ENCODE results near the gene TIAM1. TPM values are rescaled to one million over a fixed set of nuclear protein-coding genes. Genes with fewer than 3 reads are reported as not detected.

The TIAM1 gene
- total and polyA plus RNA-seq, 9 donors, result 8.7 to 21.3 (median 12.4) TPM

- no peak for DNase-seq
- 45% methylated on average over 4 of the region's 8 CpGs for WGBS (ENCODE audit: insufficient coverage)
- H3K9me3 ChIP-seq (replicated peaks; ENCODE audit: control insufficient read depth, low read depth, low read length), result no peaks in the 10 kb centered on the region
- H3K27me3 ChIP-seq (ENCODE audit: control insufficient read depth, insufficient read depth, low read length), result peaks cover 2% of the 10 kb centered on the region
- no peak overlapping the region for H3K27ac ChIP-seq (ENCODE audit: low read length)
- no peak overlapping the region for H3K4me3 ChIP-seq (ENCODE audit: low read length)
- H3K36me3 ChIP-seq (ENCODE audit: control insufficient read depth, insufficient read depth, low read length), result no peaks in the 10 kb centered on the region
- H3K4me1 ChIP-seq (ENCODE audit: control insufficient read depth, insufficient read depth, low read length), result peaks cover 18% of the 10 kb centered on the region
Observed at GRCh38 chr21:31261759-31262158, 82.3 kb downstream of the TIAM1 start.

- WGBS (ENCODE audit: insufficient coverage), result no CpG with 5 or more reads among the region's 4 CpGs
- DNase-seq, result no peak
- Histone ChIP-seq H3K4me3 (ENCODE audit: low read length) (no peak overlapping the region), H3K36me3 (ENCODE audit: control insufficient read depth, insufficient read depth, low read length) (no peaks in the 10 kb centered on the region), H3K4me1 (ENCODE audit: control insufficient read depth, insufficient read depth, low read length) (peaks cover 11% of the 10 kb centered on the region), H3K27ac (ENCODE audit: low read length) (no peak overlapping the region), H3K27me3 (ENCODE audit: control insufficient read depth, insufficient read depth, low read length) (peaks cover 2% of the 10 kb centered on the region), H3K9me3 (replicated peaks; ENCODE audit: control insufficient read depth, low read depth, low read length) (no peaks in the 10 kb centered on the region)
Observed at GRCh38 chr21:31260790-31261189, 83.3 kb downstream of the TIAM1 start.

GRCh38 chr21:31258073-31258472, 86.0 kb downstream of the TIAM1 start:
- Histone ChIP-seq H3K4me1 (ENCODE audit: control insufficient read depth, insufficient read depth, low read length) (peaks cover 16% of the 10 kb centered on the region), H3K9me3 (replicated peaks; ENCODE audit: control insufficient read depth, low read depth, low read length) (no peaks in the 10 kb centered on the region), H3K4me3 (ENCODE audit: low read length) (no peak overlapping the region), H3K27me3 (ENCODE audit: control insufficient read depth, insufficient read depth, low read length) (no peaks in the 10 kb centered on the region), H3K36me3 (ENCODE audit: control insufficient read depth, insufficient read depth, low read length) (no peaks in the 10 kb centered on the region), H3K27ac (ENCODE audit: low read length) (no peak overlapping the region)
- no peak for DNase-seq
- 93% methylated on average over 4 of the region's 4 CpGs for WGBS (ENCODE audit: insufficient coverage)

GRCh38 chr21:31257265-31257664, 86.8 kb downstream of the TIAM1 start:
- no peaks in the 10 kb centered on the region for H3K27me3 ChIP-seq (ENCODE audit: control insufficient read depth, insufficient read depth, low read length)
- WGBS (ENCODE audit: insufficient coverage), result 86% methylated on average over 2 of the region's 3 CpGs
- H3K27ac ChIP-seq (ENCODE audit: low read length), result no peak overlapping the region
- no peak for DNase-seq
- H3K36me3 ChIP-seq (ENCODE audit: control insufficient read depth, insufficient read depth, low read length), result no peaks in the 10 kb centered on the region
- H3K4me1 ChIP-seq (ENCODE audit: control insufficient read depth, insufficient read depth, low read length), result peaks cover 16% of the 10 kb centered on the region
- no peaks in the 10 kb centered on the region for H3K9me3 ChIP-seq (replicated peaks; ENCODE audit: control insufficient read depth, low read depth, low read length)
- H3K4me3 ChIP-seq (ENCODE audit: low read length), result no peak overlapping the region

GRCh38 chr21:31255896-31256295, 88.2 kb downstream of the TIAM1 start:
- H3K36me3 ChIP-seq (ENCODE audit: control insufficient read depth, insufficient read depth, low read length), result no peaks in the 10 kb centered on the region
- no peaks in the 10 kb centered on the region for H3K9me3 ChIP-seq (replicated peaks; ENCODE audit: control insufficient read depth, low read depth, low read length)
- no peak overlapping the region for H3K27ac ChIP-seq (ENCODE audit: low read length)
- DNase-seq, result peak; percentile 83
- H3K4me1 ChIP-seq (ENCODE audit: control insufficient read depth, insufficient read depth, low read length), result peaks cover 16% of the 10 kb centered on the region
- H3K27me3 ChIP-seq (ENCODE audit: control insufficient read depth, insufficient read depth, low read length), result no peaks in the 10 kb centered on the region
- H3K4me3 ChIP-seq (ENCODE audit: low read length), result no peak overlapping the region
- WGBS (ENCODE audit: insufficient coverage), result no CpG with 5 or more reads among the region's 2 CpGs

GRCh38 chr21:31255036-31255435, 89.0 kb downstream of the TIAM1 start:
- Histone ChIP-seq H3K27ac (ENCODE audit: low read length) (no peak overlapping the region), H3K4me3 (ENCODE audit: low read length) (no peak overlapping the region), H3K4me1 (ENCODE audit: control insufficient read depth, insufficient read depth, low read length) (peaks cover 16% of the 10 kb centered on the region), H3K9me3 (replicated peaks; ENCODE audit: control insufficient read depth, low read depth, low read length) (no peaks in the 10 kb centered on the region), H3K27me3 (ENCODE audit: control insufficient read depth, insufficient read depth, low read length) (no peaks in the 10 kb centered on the region), H3K36me3 (ENCODE audit: control insufficient read depth, insufficient read depth, low read length) (no peaks in the 10 kb centered on the region)
- 85% methylated on average over 3 of the region's 4 CpGs for WGBS (ENCODE audit: insufficient coverage)
- DNase-seq, result no peak

GRCh38 chr21:31254131-31254530, 89.9 kb downstream of the TIAM1 start:
- no peak for DNase-seq

GRCh38 chr21:31253684-31254083, 90.4 kb downstream of the TIAM1 start:
- H3K36me3 ChIP-seq (ENCODE audit: control insufficient read depth, insufficient read depth, low read length), result no peaks in the 10 kb centered on the region
- H3K4me1 ChIP-seq (ENCODE audit: control insufficient read depth, insufficient read depth, low read length), result peaks cover 16% of the 10 kb centered on the region
- H3K27me3 ChIP-seq (ENCODE audit: control insufficient read depth, insufficient read depth, low read length), result no peaks in the 10 kb centered on the region
- no peak overlapping the region for H3K27ac ChIP-seq (ENCODE audit: low read length)
- DNase-seq, result no peak
- WGBS (ENCODE audit: insufficient coverage), result no CpG with 5 or more reads among the region's 3 CpGs
- no peak overlapping the region for H3K4me3 ChIP-seq (ENCODE audit: low read length)
- H3K9me3 ChIP-seq (replicated peaks; ENCODE audit: control insufficient read depth, low read depth, low read length), result no peaks in the 10 kb centered on the region

More at GRCh38 chr21:31254131-31254530, 89.9 kb downstream of the TIAM1 start:
- H3K36me3 ChIP-seq (ENCODE audit: control insufficient read depth, insufficient read depth, low read length), result no peaks in the 10 kb centered on the region
- H3K4me1 ChIP-seq (ENCODE audit: control insufficient read depth, insufficient read depth, low read length), result peaks cover 16% of the 10 kb centered on the region
- H3K27ac ChIP-seq (ENCODE audit: low read length), result no peak overlapping the region
- H3K27me3 ChIP-seq (ENCODE audit: control insufficient read depth, insufficient read depth, low read length), result no peaks in the 10 kb centered on the region
- no peak overlapping the region for H3K4me3 ChIP-seq (ENCODE audit: low read length)
- 100% methylated on average over 1 of the region's 2 CpGs for WGBS (ENCODE audit: insufficient coverage)
- H3K9me3 ChIP-seq (replicated peaks; ENCODE audit: control insufficient read depth, low read depth, low read length), result no peaks in the 10 kb centered on the region

- 79% methylated on average over 2 of the region's 6 CpGs for WGBS (ENCODE audit: insufficient coverage)
- no peak for DNase-seq
- H3K9me3 ChIP-seq (replicated peaks; ENCODE audit: control insufficient read depth, low read depth, low read length), result no peaks in the 10 kb centered on the region
Observed at GRCh38 chr21:31252611-31253010, 91.5 kb downstream of the TIAM1 start.

GRCh38 chr21:31252091-31252490, 92.0 kb downstream of the TIAM1 start:
- peaks cover 14% of the 10 kb centered on the region for H3K4me1 ChIP-seq (ENCODE audit: control insufficient read depth, insufficient read depth, low read length)
- no peaks in the 10 kb centered on the region for H3K36me3 ChIP-seq (ENCODE audit: control insufficient read depth, insufficient read depth, low read length)
- no peak overlapping the region for H3K4me3 ChIP-seq (ENCODE audit: low read length)
- WGBS (ENCODE audit: insufficient coverage), result 88% methylated on average over 8 of the region's 14 CpGs
- no peaks in the 10 kb centered on the region for H3K9me3 ChIP-seq (replicated peaks; ENCODE audit: control insufficient read depth, low read depth, low read length)
- no peak overlapping the region for H3K27ac ChIP-seq (ENCODE audit: low read length)
- no peaks in the 10 kb centered on the region for H3K27me3 ChIP-seq (ENCODE audit: control insufficient read depth, insufficient read depth, low read length)
- DNase-seq, result no peak

More at GRCh38 chr21:31252611-31253010, 91.5 kb downstream of the TIAM1 start:
- H3K27ac ChIP-seq (ENCODE audit: low read length), result no peak overlapping the region
- H3K4me1 ChIP-seq (ENCODE audit: control insufficient read depth, insufficient read depth, low read length), result peaks cover 16% of the 10 kb centered on the region
- no peak overlapping the region for H3K4me3 ChIP-seq (ENCODE audit: low read length)
- H3K27me3 ChIP-seq (ENCODE audit: control insufficient read depth, insufficient read depth, low read length), result no peaks in the 10 kb centered on the region
- H3K36me3 ChIP-seq (ENCODE audit: control insufficient read depth, insufficient read depth, low read length), result no peaks in the 10 kb centered on the region

GRCh38 chr21:31251686-31252085, 92.4 kb downstream of the TIAM1 start:
- Histone ChIP-seq H3K27ac (ENCODE audit: low read length) (no peak overlapping the region), H3K4me1 (ENCODE audit: control insufficient read depth, insufficient read depth, low read length) (peaks cover 14% of the 10 kb centered on the region), H3K4me3 (ENCODE audit: low read length) (no peak overlapping the region), H3K27me3 (ENCODE audit: control insufficient read depth, insufficient read depth, low read length) (no peaks in the 10 kb centered on the region), H3K36me3 (ENCODE audit: control insufficient read depth, insufficient read depth, low read length) (no peaks in the 10 kb centered on the region), H3K9me3 (replicated peaks; ENCODE audit: control insufficient read depth, low read depth, low read length) (no peaks in the 10 kb centered on the region)
- WGBS (ENCODE audit: insufficient coverage), result 95% methylated on average over 22 of the region's 28 CpGs
- no peak for DNase-seq

All from muscle of leg (tissue), 11 donors.